HEK293T (cell line): ENCODE results near the gene ARHGDIB.

ENCODE experiments used
- CTCF ChIA-PET: fragments of 350-600 bp; formaldehyde crosslinking; extraction: SDS; loops from one replicate; lab custom pipeline; 2021; ENCODE audit warnings: antibody characterized with exemption, inconsistent platforms; lab: Yijun Ruan, JAX
- POLR2A ChIA-PET: fragments of 350-600 bp; formaldehyde crosslinking; extraction: SDS; loops from one replicate; lab custom pipeline; 2020; ENCODE audit warnings: antibody characterized with exemption, inconsistent platforms; lab: Yijun Ruan, JAX
- DNase-seq: peaks from one replicate; pipeline ENCODE4 v3.0.0; 2012; ENCODE audit warnings: mixed read lengths; ENCODE audit errors: extremely low spot score
- ARNT ChIP-seq: fragments of 450-650 bp; IDR thresholded peaks from 2 replicates; pipeline ENCODE4 v1.6.1; 2017; ENCODE audit warnings: mild to moderate bottlenecking
- BHLHE40 ChIP-seq: fragments of 450-650 bp; IDR thresholded peaks from 2 replicates; pipeline ENCODE4 v1.6.1; 2016; ENCODE audit warnings: mild to moderate bottlenecking, moderate library complexity, borderline replicate concordance
- CTBP1 ChIP-seq: fragments of 450-650 bp; IDR thresholded peaks from 2 replicates; pipeline ENCODE4 v1.6.1; 2016; ENCODE audit warnings: borderline replicate concordance
- ELF4 ChIP-seq: fragments of 450-650 bp; IDR thresholded peaks from 2 replicates; pipeline ENCODE4 v1.6.1; 2017; ENCODE audit warnings: antibody characterized with exemption
- FOXA1 ChIP-seq: fragments of 450-650 bp; IDR thresholded peaks from 2 replicates; pipeline ENCODE4 v1.6.1; 2016; ENCODE audit warnings: mild to moderate bottlenecking
- FOXK2 ChIP-seq: fragments of 450-650 bp; IDR thresholded peaks from 2 replicates; pipeline ENCODE4 v1.6.1; 2016; ENCODE audit warnings: mild to moderate bottlenecking
- FOXM1 ChIP-seq: fragments of 450-650 bp; IDR thresholded peaks from 2 replicates; pipeline ENCODE4 v1.6.1; 2017; ENCODE audit warnings: mild to moderate bottlenecking, borderline replicate concordance
- HDGF ChIP-seq: fragments of 450-650 bp; IDR thresholded peaks from 2 replicates; pipeline ENCODE4 v1.6.1; 2017; ENCODE audit warnings: antibody characterized with exemption, borderline replicate concordance
- L3MBTL2 ChIP-seq: fragments of 450-650 bp; conservative IDR thresholded peaks from 2 replicates; pipeline ENCODE4 v1.6.1; 2016; ENCODE audit warnings: mild to moderate bottlenecking
- LEF1 ChIP-seq: fragments of 450-650 bp; IDR thresholded peaks from 2 replicates; pipeline ENCODE4 v1.6.1; 2017; ENCODE audit warnings: mild to moderate bottlenecking, borderline replicate concordance
- SP1 ChIP-seq: fragments of 450-650 bp; IDR thresholded peaks from 2 replicates; pipeline ENCODE4 v1.6.1; 2017
- SUZ12 ChIP-seq: fragments of 450-650 bp; IDR thresholded peaks from 2 replicates; pipeline ENCODE4 v1.6.1; 2016; ENCODE audit warnings: mild to moderate bottlenecking
- TARDBP ChIP-seq: fragments of 450-650 bp; IDR thresholded peaks from 2 replicates; pipeline ENCODE4 v1.6.1; 2016
- ZNF384 ChIP-seq: fragments of 450-650 bp; IDR thresholded peaks from 2 replicates; pipeline ENCODE4 v1.6.1; 2016
- TF ChIP-seq, protein P1 (sequence below): fragments of 450-650 bp; IDR thresholded peaks from 2 replicates; pipeline ENCODE4 v1.6.1; 2016

ARHGDIB gene

GRCh38 chr12:14903386-14904098, 57.9 kb downstream of the ARHGDIB start:
- POLR2A ChIA-PET: no interaction called here
- CTCF ChIA-PET: no interaction called here
- no peak for DNase-seq
- no peak for TF ChIP-seq FOXA1

GRCh38 chr12:14902465-14902864, 58.9 kb downstream of the ARHGDIB start:
- ChIA-PET POLR2A (no interaction called here), CTCF (interaction anchor here (0.6 to 0.7 kb wide), 2 partner anchors 304 to 619 kb away, joined by 3 read pairs; no protein-coding TSS in a partner anchor)
- DNase-seq: no peak
- TF ChIP-seq LEF1 (no peak), FOXM1 (no peak), ARNT (no peak), ELF4 (no peak), SUZ12 (no peak), TARDBP (no peak), FOXK2 (no peak), SP1 (no peak), L3MBTL2 (no peak)
- TF ChIP-seq, protein P1, sequence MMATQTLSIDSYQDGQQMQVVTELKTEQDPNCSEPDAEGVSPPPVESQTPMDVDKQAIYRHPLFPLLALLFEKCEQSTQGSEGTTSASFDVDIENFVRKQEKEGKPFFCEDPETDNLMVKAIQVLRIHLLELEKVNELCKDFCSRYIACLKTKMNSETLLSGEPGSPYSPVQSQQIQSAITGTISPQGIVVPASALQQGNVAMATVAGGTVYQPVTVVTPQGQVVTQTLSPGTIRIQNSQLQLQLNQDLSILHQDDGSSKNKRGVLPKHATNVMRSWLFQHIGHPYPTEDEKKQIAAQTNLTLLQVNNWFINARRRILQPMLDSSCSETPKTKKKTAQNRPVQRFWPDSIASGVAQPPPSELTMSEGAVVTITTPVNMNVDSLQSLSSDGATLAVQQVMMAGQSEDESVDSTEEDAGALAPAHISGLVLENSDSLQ: no peak

DNA sequence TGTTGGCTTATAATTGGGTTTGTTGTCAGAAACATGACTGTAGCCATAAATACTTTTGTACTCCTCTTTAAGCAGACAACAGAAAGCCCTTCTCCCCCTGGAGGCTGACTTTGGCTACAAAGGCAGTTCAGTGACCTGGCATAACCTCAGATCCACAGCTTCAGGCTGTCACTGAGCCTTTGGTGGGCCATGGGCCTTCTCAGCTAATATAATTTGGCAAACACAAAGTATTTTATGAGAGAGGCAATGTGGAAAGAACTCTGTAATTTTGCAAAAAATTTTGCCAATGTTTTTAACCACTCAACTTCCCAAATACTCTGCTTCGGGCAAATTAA, 60.2 kb downstream of the ARHGDIB start:
- no peak for DNase-seq
- POLR2A ChIA-PET: no interaction called here

DNA sequence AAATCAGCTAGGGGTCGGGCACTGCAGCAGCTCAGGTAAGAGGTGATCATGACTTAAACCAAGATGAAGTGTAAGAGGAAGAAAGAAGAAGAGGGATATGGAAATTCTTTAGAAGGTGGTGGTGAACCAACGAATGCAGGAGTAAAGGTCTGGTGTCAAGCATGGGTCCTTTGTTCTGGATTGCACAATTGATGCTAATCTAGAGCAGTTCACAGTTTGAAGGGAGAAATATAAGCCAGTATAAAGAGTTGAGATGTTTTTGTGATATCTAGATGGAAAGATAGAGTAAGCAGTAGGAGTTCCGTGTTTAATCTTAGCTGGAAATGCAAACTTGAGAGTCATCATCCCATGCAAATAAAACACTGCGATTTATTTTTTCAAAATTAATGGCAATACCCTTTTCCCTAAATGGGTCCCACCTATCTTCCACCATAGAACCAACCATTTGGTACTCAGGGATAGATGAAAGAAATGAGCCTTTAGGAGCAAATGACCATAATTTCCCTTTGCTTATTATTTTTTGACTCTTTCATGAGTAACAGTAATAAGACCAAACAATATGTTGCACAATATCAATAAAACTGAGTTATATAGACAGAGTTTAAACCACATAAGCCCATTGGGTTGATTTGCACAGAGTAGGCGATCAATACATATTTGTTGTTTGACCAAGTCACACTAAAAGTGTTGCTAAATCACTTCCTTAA, 60.7 kb downstream of the ARHGDIB start:
- TF ChIP-seq HDGF (no peak), FOXK2 (no peak), SP1 (no peak), ZNF384 (no peak), BHLHE40 (no peak), CTBP1 (no peak), TARDBP (no peak), LEF1 (no peak), L3MBTL2 (no peak), FOXM1 (no peak), ARNT (no peak)
- POLR2A ChIA-PET: no interaction called here

More for the DNA sequence above, 60.2 kb downstream of the ARHGDIB start:
- no peak for TF ChIP-seq SP1
- CTCF ChIA-PET: interaction anchor here (0.6 kb wide), 1 partner anchor 532 kb away, joined by 8 read pairs; no protein-coding TSS in a partner anchor

DNA sequence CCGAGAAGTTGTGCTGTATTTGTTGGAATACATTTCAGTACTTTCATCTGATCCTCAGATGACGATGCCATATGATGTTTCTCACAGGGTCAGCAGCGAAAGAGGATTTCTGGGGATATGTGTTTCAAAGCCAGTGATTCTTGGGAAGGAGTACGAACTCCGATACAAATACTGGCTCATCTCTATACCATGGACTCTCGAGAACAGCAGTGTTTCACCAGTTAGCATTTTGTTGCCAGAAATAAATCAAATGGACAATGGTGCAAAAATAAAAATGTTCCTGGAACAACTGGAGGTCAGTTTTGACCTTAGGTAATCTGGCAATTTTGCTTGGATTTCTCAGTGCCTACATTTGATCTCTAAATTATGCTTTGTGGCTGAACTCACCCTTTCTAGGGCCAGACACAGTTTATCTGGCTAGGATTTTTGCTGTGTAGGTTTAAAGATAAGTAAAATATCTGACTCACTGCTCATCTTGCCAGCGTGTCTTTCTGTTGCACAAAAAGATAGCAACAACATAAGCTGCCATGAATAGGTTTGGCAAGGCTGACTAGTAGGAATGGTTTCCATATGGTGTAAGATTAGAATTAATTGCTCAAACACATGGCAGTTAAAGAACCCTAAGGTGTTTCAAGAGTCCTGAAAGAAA, 64.8 kb downstream of the ARHGDIB start:
- no peak for DNase-seq
- no peak for TF ChIP-seq ELF4
- TF ChIP-seq, protein P1: no peak
- CTCF ChIA-PET: no interaction called here
- POLR2A ChIA-PET: no interaction called here

More for the DNA sequence above, 60.7 kb downstream of the ARHGDIB start:
- CTCF ChIA-PET: no interaction called here
- DNase-seq: no peak

DNA sequence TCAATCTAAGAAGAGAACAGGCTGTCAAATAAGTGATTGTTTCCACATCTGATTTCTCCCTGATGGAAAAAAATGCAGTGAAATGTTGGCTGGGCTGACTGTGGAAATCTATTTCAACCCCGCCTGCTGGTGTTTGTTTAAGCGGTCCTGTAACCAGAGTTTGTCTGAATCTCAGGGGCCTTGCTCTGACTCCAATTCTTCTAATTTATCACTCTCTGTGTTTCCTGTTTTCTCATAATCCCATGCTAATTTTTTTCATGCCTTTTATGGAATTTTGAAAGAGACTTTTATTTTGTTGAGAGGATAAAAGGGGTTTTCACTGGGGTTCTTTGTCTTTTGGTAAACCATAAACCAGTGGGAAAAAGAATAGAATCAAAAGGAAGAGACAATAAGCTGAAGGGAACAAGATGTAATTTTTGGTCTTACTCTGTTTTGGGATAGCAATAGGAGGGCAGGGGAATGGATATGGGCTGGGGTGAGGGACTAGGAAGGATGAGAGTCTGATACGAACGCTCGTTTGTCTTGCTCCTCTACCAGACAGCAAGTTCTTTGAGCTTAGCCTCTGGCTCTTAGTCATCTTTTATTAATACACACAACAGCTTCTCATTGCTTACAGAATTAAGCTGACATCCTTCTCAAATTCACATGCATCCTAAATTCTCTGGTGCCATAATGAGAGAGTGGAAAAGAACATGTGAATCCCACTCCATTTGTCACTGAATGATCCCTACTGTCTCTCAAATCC, 67.7 kb downstream of the ARHGDIB start:
- DNase-seq: no peak
- no peak for TF ChIP-seq BHLHE40
- TF ChIP-seq ARNT: no peak
- TF ChIP-seq FOXM1: no peak
- no peak for TF ChIP-seq TARDBP
- no peak for TF ChIP-seq ELF4
- no peak for TF ChIP-seq FOXK2
- TF ChIP-seq, protein P1: no peak
- TF ChIP-seq CTBP1: no peak
- POLR2A ChIA-PET: no interaction called here
- CTCF ChIA-PET: no interaction called here
